ENCODE results near the gene BTG1. TPM values are rescaled to one million over a fixed set of nuclear protein-coding genes. Genes with fewer than 3 reads are reported as not detected.

Gene BTG1
- total RNA-seq, 1 experiment from 2014 or later, result 32.7 TPM

DNA sequence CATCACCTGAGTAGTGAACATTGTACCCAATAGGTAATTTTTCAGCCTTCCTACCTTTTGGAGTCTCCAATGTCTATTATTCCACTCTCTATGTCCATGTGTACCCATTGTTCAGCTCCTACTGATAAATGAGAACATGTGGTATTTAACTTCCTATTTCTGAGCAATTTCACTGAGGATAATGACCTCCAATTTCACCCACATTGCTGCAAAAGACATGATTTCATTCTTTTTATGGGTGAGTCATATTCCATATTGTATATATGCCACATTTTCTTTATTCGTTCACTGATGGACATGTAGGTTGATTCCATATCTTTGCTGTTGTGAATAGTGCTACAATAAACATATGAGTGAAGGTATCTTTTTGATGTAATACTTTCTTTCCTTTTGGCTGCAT, 16.4 kb upstream of the BTG1 start:
- Mint-ChIP-seq H3K9me3 (no peaks in the 10 kb centered on the region), H3K4me1 (peaks cover 0 to 1% of the 10 kb centered on the region in 2 experiments; a peak in 1 of 4 replicates), H3K36me3 (ENCODE audit: insufficient read depth in 1 of 3, low read depth in 3 of 3) (0 out of 7 replicates have a peak, but pooled peaks cover 0 to 1% (median 0%) of the 10 kb centered on the region in 3 experiments), H3K27me3 (ENCODE audit: low read depth) (no peaks in the 10 kb centered on the region), H3K27ac (no peak overlapping the region), H3K4me3 (no peak overlapping the region)
- H3K4ac ChIP-seq (ENCODE audit: low read depth, low read length), result no peak overlapping the region
- no peak overlapping the region for H3K9ac ChIP-seq (ENCODE audit: extremely low read depth, insufficient read length, low read length)
- H4K20me1 ChIP-seq (ENCODE audit: control insufficient read depth, insufficient read depth, insufficient read length), result no peaks in the 10 kb centered on the region
- H4K5ac ChIP-seq (ENCODE audit: insufficient read length, low read depth, low read length), result no peak overlapping the region
- no peak overlapping the region for H3T11ph ChIP-seq (ENCODE audit: low read length)
- no peaks in the 10 kb centered on the region for H3K23me2 ChIP-seq (ENCODE audit: insufficient read length, low read depth, low read length, poor library complexity, severe bottlenecking)
- H3K18ac ChIP-seq (ENCODE audit: insufficient read length, low read depth, low read length), result no peak overlapping the region
- H3K27ac ChIP-seq (ENCODE audit: insufficient read length, low read depth, low read length), result no peak overlapping the region
- no peak overlapping the region for H2BK120ac ChIP-seq (ENCODE audit: low read depth, low read length, poor library complexity, severe bottlenecking)
- H2AK5ac ChIP-seq (ENCODE audit: insufficient read length, low read length), result no peak overlapping the region
- TF ChIP-seq, protein P1, sequence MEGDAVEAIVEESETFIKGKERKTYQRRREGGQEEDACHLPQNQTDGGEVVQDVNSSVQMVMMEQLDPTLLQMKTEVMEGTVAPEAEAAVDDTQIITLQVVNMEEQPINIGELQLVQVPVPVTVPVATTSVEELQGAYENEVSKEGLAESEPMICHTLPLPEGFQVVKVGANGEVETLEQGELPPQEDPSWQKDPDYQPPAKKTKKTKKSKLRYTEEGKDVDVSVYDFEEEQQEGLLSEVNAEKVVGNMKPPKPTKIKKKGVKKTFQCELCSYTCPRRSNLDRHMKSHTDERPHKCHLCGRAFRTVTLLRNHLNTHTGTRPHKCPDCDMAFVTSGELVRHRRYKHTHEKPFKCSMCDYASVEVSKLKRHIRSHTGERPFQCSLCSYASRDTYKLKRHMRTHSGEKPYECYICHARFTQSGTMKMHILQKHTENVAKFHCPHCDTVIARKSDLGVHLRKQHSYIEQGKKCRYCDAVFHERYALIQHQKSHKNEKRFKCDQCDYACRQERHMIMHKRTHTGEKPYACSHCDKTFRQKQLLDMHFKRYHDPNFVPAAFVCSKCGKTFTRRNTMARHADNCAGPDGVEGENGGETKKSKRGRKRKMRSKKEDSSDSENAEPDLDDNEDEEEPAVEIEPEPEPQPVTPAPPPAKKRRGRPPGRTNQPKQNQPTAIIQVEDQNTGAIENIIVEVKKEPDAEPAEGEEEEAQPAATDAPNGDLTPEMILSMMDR (conservative IDR thresholded peaks at IDR 0.05), result no peak
- H3K14ac ChIP-seq (ENCODE audit: insufficient read depth, low read length), result no peak overlapping the region
- no peaks in the 10 kb centered on the region for H3K9me3 ChIP-seq (ENCODE audit: control insufficient read depth, low read depth, low read length)
- no peak overlapping the region for H3K4me2 ChIP-seq (ENCODE audit: insufficient read depth, insufficient read length, low read length)
- no peaks in the 10 kb centered on the region for H3K4me1 ChIP-seq (ENCODE audit: insufficient read depth, low read length)
- no peak overlapping the region for H2BK15ac ChIP-seq (ENCODE audit: low read depth, low read length)
- H2BK20ac ChIP-seq (ENCODE audit: low read depth, low read length, poor library complexity, severe bottlenecking), result no peak overlapping the region
- H3K27me3 ChIP-seq (ENCODE audit: insufficient read depth, low read length), result no peaks in the 10 kb centered on the region
- H3K79me1 ChIP-seq (ENCODE audit: insufficient read depth, low read depth, low read length, poor library complexity, severe bottlenecking), result no peaks in the 10 kb centered on the region
- WGBS (ENCODE audit: extremely low coverage, insufficient read length, low lambda C conversion rate), result no CpG with 5 or more reads among the region's 1 CpG
- no peak overlapping the region for H2BK5ac ChIP-seq (ENCODE audit: insufficient read length, low read length)
- no peak for DNase-seq
- H3K23ac ChIP-seq (ENCODE audit: insufficient read length, low read depth, low read length), result no peak overlapping the region
- H2AFZ ChIP-seq (ENCODE audit: low read length), result no peak overlapping the region
- H3K56ac ChIP-seq (ENCODE audit: insufficient read length, low read depth, low read length), result no peak overlapping the region
- H4K8ac ChIP-seq (replicated peaks; ENCODE audit: insufficient read length, low read depth, low read length), result no peak overlapping the region
- no peak overlapping the region for H2BK12ac ChIP-seq (ENCODE audit: insufficient read length, low read depth, low read length)
- no peaks in the 10 kb centered on the region for H3K79me2 ChIP-seq (ENCODE audit: insufficient read depth, low read length)
- H4K91ac ChIP-seq (ENCODE audit: insufficient read length, low read depth, low read length), result no peak overlapping the region
